ENCODE data around the gene MRPS2. TPM values are rescaled to one million over a fixed set of nuclear protein-coding genes. Genes with fewer than 3 reads are reported as not detected.

Gene MRPS2
- total and polyA plus RNA-seq, 9 of the 15 experiments (the other 6 are each of a cell fraction or from before 2014, with no cell fraction given): 8.0 to 167 (median 81.3) TPM

DNA sequence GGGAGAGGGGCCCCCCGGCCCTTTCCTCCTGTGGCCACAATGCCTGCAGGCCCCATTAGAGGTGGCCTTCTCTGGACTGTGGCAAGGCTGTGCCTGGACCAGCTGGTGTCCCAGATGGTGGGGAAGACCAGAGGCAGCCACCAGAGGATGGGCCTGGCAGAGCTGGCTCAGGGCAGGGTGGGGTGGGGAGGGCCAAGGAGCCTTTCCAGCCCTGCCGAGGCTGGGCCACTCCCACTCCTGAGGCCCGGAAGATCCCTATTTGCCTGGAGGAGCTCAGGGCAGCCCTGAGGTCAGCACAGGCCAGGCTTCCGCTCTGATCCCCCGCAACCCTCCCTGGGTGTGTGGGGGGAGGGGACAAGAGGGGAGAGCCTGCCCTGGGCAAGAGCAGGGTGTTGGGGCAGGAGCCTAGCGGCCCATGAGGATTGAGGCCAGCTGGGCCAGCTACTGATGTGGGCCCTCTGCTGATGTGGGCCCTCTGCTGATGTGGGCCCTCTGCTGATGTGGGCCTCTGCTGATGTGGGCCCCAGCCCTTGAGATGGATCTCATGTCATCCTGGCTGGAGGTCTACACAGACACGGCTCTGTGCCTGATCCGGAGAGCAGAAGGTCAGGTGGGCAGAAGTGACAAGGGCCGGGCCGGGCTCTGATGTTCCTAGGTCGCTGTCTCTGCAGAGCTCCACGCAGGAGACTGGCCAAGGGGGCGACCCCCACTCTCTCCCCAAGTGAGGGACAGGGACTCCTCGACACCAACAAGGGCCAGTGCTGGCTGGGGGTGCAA is 6.0 kb downstream of the MRPS2 start (continued):
- TF ChIP-seq, protein P1, sequence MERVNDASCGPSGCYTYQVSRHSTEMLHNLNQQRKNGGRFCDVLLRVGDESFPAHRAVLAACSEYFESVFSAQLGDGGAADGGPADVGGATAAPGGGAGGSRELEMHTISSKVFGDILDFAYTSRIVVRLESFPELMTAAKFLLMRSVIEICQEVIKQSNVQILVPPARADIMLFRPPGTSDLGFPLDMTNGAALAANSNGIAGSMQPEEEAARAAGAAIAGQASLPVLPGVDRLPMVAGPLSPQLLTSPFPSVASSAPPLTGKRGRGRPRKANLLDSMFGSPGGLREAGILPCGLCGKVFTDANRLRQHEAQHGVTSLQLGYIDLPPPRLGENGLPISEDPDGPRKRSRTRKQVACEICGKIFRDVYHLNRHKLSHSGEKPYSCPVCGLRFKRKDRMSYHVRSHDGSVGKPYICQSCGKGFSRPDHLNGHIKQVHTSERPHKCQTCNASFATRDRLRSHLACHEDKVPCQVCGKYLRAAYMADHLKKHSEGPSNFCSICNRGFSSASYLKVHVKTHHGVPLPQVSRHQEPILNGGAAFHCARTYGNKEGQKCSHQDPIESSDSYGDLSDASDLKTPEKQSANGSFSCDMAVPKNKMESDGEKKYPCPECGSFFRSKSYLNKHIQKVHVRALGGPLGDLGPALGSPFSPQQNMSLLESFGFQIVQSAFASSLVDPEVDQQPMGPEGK (CRISPR knock-in tag; IDR thresholded peaks at IDR 0.05; ENCODE audit: borderline replicate concordance): no peak
- TF ChIP-seq TBL1XR1 (IDR thresholded peaks at IDR 0.05; ENCODE audit: low read length in 2 of 2): no peak
- TF ChIP-seq NCOA1 (IDR thresholded peaks at IDR 0.05; ENCODE audit: low read depth): peak; percentile 53; the same call in 1 of the 2 replicates
- TF ChIP-seq SMC3 (conservative IDR thresholded peaks at IDR 0.05; ENCODE audit: insufficient read depth, low read depth, low read length): no peak
- TF ChIP-seq ETV1 (tag; conservative IDR thresholded peaks at IDR 0.05; ENCODE audit: low read depth): peak; percentile 92
- no peak for TF ChIP-seq NUFIP1 (IDR thresholded peaks at IDR 0.05; ENCODE audit: partially characterized antibody)
- TF ChIP-seq RNF2 (IDR thresholded peaks at IDR 0.05): peak; percentile 90; the same call in 1 of the 2 replicates
- TF ChIP-seq KAT2B (IDR thresholded peaks at IDR 0.05; ENCODE audit: low read depth, low read length): no peak
- TF ChIP-seq JUN (IDR thresholded peaks at IDR 0.05; ENCODE audit: borderline replicate concordance, low read depth, low read length): 0 out of 2 replicates have a peak, but pooled peaks have one; percentile 27
- TF ChIP-seq JUN (CRISPR knock-in tag; IDR thresholded peaks at IDR 0.05; ENCODE audit: borderline replicate concordance): no peak
- no peak for TF ChIP-seq MCM3 (IDR thresholded peaks at IDR 0.05)
- TF ChIP-seq NEUROD1 (IDR thresholded peaks at IDR 0.05; ENCODE audit: borderline replicate concordance, low read depth, low read length, partially characterized antibody): peak; percentile 51
- TF ChIP-seq ZNF239 (CRISPR knock-in tag; IDR thresholded peaks at IDR 0.05): no peak
- TF ChIP-seq, protein P2, sequence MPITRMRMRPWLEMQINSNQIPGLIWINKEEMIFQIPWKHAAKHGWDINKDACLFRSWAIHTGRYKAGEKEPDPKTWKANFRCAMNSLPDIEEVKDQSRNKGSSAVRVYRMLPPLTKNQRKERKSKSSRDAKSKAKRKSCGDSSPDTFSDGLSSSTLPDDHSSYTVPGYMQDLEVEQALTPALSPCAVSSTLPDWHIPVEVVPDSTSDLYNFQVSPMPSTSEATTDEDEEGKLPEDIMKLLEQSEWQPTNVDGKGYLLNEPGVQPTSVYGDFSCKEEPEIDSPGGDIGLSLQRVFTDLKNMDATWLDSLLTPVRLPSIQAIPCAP (CRISPR knock-in tag; IDR thresholded peaks at IDR 0.05; ENCODE audit: borderline replicate concordance): no peak
- TF ChIP-seq ZKSCAN3 (CRISPR knock-in tag; IDR thresholded peaks at IDR 0.05): no peak
- TF ChIP-seq POLR2G (IDR thresholded peaks at IDR 0.05; ENCODE audit: low read depth, low read length): peak; percentile 68
- no peak for TF ChIP-seq FUS (optimal IDR thresholded peaks at IDR 0.05; ENCODE audit: low read depth, low read length)
- TF ChIP-seq, protein P3, sequence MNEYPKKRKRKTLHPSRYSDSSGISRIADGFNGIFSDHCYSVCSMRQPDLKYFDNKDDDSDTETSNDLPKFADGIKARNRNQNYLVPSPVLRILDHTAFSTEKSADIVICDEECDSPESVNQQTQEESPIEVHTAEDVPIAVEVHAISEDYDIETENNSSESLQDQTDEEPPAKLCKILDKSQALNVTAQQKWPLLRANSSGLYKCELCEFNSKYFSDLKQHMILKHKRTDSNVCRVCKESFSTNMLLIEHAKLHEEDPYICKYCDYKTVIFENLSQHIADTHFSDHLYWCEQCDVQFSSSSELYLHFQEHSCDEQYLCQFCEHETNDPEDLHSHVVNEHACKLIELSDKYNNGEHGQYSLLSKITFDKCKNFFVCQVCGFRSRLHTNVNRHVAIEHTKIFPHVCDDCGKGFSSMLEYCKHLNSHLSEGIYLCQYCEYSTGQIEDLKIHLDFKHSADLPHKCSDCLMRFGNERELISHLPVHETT (CRISPR knock-in tag; conservative IDR thresholded peaks at IDR 0.05 in 1 of 2, IDR thresholded peaks at IDR 0.05 in 1 of 2): no peak
- no peak for TF ChIP-seq ZNF76 (CRISPR knock-in tag; IDR thresholded peaks at IDR 0.05; ENCODE audit: borderline replicate concordance)
- TF ChIP-seq EP300 (IDR thresholded peaks at IDR 0.05; ENCODE audit: low read length): peak; percentile 45; the same call in 1 of the 2 replicates
- TF ChIP-seq SIN3B (IDR thresholded peaks at IDR 0.05; ENCODE audit: low read depth): no peak
- TF ChIP-seq TOE1 (IDR thresholded peaks at IDR 0.05; ENCODE audit: borderline replicate concordance): 0 out of 2 replicates have a peak, but pooled peaks have one; percentile 31
- TF ChIP-seq TOE1 (CRISPR knock-in tag; IDR thresholded peaks at IDR 0.05; ENCODE audit: borderline replicate concordance, low read depth): no peak
- peak; percentile 20 for TF ChIP-seq FIP1L1 (IDR thresholded peaks at IDR 0.05; ENCODE audit: low read depth, low read length, poor library complexity, severe bottlenecking)
- TF ChIP-seq CHD2 (IDR thresholded peaks at IDR 0.05; ENCODE audit: low read depth, low read length): peak; percentile 48; the same call in 1 of the 2 replicates
- TF ChIP-seq CBFA2T3 (IDR thresholded peaks at IDR 0.05): peak; percentile 24; the same call in 1 of the 2 replicates
